GM12878 (cell line): ENCODE data around the gene CLN6. TPM values are rescaled to one million over a fixed set of nuclear protein-coding genes. Genes with fewer than 3 reads are reported as not detected.

Experiments
- MTA3 ChIP-seq: IDR thresholded peaks from 2 replicates; pipeline ENCODE4 v1.6.1; 2012; ENCODE audit warnings: low read length, inconsistent platforms, borderline replicate concordance
- NFYB ChIP-seq: IDR thresholded peaks from 2 replicates; pipeline ENCODE4 v1.6.1; 2011; ENCODE audit warnings: low read depth, mild to moderate bottlenecking, low read length, improper control_type of control experiment, moderate library complexity; ENCODE audit not compliant: insufficient read depth
- NR2C2 ChIP-seq: IDR thresholded peaks from 2 replicates; pipeline ENCODE4 v1.6.1; 2011; ENCODE audit warnings: borderline replicate concordance, low read depth; ENCODE audit not compliant: control insufficient read depth, insufficient read length
- PAX5 ChIP-seq: IDR thresholded peaks from 2 replicates; pipeline ENCODE4 v1.6.1; 2011; ENCODE audit warnings: low read depth, low read length, borderline replicate concordance
- TBL1XR1 ChIP-seq: IDR thresholded peaks from 2 replicates; pipeline ENCODE4 v1.6.1; 2012; ENCODE audit warnings: low read depth, low read length, improper control_type of control experiment
- polyA plus RNA-seq, 11 experiments: library from polyadenylated mRNA; depleted of rRNA in 4 of 11; unstranded in 6 of 11; stranded (reverse) in 5 of 11; fragments of >200 nt; fragmentation: Nextera tagmentation in 4 of 11; fragmentation: Illumina TruSeq in 1 of 11; extraction: Ambion mirVana in 4 of 11; extraction: Trizol in 1 of 11; gene quantifications; 1 replicate in 1 of 11; 2 replicates in 10 of 11; pipeline versions ENCODE4 v1.2.1 to v1.2.3, GENCODE V29; 2011 to 2016; ENCODE audit warnings: inconsistent platforms in 2 of 11, missing spikeins in 2 of 11, low read depth in 1 of 11
- total RNA-seq, 4 experiments: library from RNA; depleted of rRNA in 3 of 4; stranded (reverse); fragments of >200 nt in 3 of 4; fragmentation: Illumina TruSeq in 1 of 4; extraction: Trizol in 1 of 4; gene quantifications; 2 replicates each; pipeline versions ENCODE4 v1.2.1 to v1.2.3, GENCODE V29; 2013 to 2021
- TF ChIP-seq, protein P1 (sequence below): fragments of 450-650 bp; IDR thresholded peaks from 2 replicates; pipeline ENCODE4 v1.6.1; 2016; ENCODE audit warnings: mild to moderate bottlenecking, moderate library complexity, borderline replicate concordance
- TF ChIP-seq, protein P2 (sequence below): IDR thresholded peaks from 2 replicates; pipeline ENCODE4 v1.6.1; 2012; ENCODE audit warnings: improper control_type of control experiment, low read depth, low read length; ENCODE audit not compliant: insufficient replicate concordance
- TF ChIP-seq, protein P3 (sequence below): fragments of 450-650 bp; IDR thresholded peaks from 2 replicates; pipeline ENCODE4 v1.6.1; 2017; ENCODE audit warnings: mild to moderate bottlenecking, moderate library complexity
- TF ChIP-seq, protein P4 (sequence below): fragments of 450-650 bp; formaldehyde crosslinking; IDR thresholded peaks from 2 replicates; pipeline ENCODE4 v1.5.0; 2022; ENCODE audit warnings: mild to moderate bottlenecking, missing genetic modification characterization

Gene CLN6
- total and polyA plus RNA-seq, 10 of the 15 experiments (the other 5 are each of a cell fraction or from before 2014, with no cell fraction given): 0.74 to 69.0 (median 30.3) TPM

DNA sequence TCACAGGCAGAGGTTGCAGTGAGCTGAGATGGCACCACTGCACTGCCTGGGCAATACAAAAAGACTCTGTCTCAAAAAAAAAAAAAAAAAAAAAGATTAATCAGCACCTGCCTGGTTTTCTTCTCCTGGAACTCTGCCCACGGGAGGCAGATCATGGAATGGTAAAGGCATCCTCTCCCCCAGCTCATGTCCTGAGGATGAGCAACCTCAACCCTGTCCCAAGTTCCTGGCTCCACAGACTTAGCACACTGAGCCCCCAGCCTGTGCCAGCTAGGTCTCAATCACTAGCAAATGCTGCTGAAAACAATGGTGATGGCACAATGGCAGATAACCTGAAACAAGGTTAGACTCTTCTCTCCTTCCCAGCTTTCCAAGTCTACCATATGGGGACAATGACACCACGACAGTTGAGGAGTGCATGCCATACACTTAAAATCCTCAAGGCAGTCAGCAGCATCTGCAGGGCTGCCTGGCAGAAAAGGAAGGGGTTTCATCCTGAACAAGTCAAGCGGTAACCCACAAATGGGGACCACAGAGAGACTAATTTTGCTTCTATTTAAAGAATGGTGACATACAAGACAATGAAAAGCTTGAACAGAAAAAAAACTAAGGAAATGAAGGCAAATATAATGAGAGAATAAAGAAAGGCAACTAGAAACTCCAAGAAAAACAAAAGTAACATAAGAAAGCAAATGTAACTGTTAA lies 4.8 kb downstream of the CLN6 start (continued):
- TF ChIP-seq, protein P1, sequence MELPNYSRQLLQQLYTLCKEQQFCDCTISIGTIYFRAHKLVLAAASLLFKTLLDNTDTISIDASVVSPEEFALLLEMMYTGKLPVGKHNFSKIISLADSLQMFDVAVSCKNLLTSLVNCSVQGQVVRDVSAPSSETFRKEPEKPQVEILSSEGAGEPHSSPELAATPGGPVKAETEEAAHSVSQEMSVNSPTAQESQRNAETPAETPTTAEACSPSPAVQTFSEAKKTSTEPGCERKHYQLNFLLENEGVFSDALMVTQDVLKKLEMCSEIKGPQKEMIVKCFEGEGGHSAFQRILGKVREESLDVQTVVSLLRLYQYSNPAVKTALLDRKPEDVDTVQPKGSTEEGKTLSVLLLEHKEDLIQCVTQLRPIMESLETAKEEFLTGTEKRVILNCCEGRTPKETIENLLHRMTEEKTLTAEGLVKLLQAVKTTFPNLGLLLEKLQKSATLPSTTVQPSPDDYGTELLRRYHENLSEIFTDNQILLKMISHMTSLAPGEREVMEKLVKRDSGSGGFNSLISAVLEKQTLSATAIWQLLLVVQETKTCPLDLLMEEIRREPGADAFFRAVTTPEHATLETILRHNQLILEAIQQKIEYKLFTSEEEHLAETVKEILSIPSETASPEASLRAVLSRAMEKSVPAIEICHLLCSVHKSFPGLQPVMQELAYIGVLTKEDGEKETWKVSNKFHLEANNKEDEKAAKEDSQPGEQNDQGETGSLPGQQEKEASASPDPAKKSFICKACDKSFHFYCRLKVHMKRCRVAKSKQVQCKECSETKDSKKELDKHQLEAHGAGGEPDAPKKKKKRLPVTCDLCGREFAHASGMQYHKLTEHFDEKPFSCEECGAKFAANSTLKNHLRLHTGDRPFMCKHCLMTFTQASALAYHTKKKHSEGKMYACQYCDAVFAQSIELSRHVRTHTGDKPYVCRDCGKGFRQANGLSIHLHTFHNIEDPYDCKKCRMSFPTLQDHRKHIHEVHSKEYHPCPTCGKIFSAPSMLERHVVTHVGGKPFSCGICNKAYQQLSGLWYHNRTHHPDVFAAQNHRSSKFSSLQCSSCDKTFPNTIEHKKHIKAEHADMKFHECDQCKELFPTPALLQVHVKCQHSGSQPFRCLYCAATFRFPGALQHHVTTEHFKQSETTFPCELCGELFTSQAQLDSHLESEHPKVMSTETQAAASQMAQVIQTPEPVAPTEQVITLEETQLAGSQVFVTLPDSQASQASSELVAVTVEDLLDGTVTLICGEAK: no peak
- TF ChIP-seq, protein P2, sequence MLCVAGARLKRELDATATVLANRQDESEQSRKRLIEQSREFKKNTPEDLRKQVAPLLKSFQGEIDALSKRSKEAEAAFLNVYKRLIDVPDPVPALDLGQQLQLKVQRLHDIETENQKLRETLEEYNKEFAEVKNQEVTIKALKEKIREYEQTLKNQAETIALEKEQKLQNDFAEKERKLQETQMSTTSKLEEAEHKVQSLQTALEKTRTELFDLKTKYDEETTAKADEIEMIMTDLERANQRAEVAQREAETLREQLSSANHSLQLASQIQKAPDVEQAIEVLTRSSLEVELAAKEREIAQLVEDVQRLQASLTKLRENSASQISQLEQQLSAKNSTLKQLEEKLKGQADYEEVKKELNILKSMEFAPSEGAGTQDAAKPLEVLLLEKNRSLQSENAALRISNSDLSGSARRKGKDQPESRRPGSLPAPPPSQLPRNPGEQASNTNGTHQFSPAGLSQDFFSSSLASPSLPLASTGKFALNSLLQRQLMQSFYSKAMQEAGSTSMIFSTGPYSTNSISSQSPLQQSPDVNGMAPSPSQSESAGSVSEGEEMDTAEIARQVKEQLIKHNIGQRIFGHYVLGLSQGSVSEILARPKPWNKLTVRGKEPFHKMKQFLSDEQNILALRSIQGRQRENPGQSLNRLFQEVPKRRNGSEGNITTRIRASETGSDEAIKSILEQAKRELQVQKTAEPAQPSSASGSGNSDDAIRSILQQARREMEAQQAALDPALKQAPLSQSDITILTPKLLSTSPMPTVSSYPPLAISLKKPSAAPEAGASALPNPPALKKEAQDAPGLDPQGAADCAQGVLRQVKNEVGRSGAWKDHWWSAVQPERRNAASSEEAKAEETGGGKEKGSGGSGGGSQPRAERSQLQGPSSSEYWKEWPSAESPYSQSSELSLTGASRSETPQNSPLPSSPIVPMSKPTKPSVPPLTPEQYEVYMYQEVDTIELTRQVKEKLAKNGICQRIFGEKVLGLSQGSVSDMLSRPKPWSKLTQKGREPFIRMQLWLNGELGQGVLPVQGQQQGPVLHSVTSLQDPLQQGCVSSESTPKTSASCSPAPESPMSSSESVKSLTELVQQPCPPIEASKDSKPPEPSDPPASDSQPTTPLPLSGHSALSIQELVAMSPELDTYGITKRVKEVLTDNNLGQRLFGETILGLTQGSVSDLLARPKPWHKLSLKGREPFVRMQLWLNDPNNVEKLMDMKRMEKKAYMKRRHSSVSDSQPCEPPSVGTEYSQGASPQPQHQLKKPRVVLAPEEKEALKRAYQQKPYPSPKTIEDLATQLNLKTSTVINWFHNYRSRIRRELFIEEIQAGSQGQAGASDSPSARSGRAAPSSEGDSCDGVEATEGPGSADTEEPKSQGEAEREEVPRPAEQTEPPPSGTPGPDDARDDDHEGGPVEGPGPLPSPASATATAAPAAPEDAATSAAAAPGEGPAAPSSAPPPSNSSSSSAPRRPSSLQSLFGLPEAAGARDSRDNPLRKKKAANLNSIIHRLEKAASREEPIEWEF: no peak
- no peak for TF ChIP-seq NR2C2
- TF ChIP-seq, protein P3, sequence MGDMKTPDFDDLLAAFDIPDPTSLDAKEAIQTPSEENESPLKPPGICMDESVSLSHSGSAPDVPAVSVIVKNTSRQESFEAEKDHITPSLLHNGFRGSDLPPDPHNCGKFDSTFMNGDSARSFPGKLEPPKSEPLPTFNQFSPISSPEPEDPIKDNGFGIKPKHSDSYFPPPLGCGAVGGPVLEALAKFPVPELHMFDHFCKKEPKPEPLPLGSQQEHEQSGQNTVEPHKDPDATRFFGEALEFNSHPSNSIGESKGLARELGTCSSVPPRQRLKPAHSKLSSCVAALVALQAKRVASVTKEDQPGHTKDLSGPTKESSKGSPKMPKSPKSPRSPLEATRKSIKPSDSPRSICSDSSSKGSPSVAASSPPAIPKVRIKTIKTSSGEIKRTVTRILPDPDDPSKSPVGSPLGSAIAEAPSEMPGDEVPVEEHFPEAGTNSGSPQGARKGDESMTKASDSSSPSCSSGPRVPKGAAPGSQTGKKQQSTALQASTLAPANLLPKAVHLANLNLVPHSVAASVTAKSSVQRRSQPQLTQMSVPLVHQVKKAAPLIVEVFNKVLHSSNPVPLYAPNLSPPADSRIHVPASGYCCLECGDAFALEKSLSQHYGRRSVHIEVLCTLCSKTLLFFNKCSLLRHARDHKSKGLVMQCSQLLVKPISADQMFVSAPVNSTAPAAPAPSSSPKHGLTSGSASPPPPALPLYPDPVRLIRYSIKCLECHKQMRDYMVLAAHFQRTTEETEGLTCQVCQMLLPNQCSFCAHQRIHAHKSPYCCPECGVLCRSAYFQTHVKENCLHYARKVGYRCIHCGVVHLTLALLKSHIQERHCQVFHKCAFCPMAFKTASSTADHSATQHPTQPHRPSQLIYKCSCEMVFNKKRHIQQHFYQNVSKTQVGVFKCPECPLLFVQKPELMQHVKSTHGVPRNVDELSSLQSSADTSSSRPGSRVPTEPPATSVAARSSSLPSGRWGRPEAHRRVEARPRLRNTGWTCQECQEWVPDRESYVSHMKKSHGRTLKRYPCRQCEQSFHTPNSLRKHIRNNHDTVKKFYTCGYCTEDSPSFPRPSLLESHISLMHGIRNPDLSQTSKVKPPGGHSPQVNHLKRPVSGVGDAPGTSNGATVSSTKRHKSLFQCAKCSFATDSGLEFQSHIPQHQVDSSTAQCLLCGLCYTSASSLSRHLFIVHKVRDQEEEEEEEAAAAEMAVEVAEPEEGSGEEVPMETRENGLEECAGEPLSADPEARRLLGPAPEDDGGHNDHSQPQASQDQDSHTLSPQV: no peak
- TF ChIP-seq, protein P4, sequence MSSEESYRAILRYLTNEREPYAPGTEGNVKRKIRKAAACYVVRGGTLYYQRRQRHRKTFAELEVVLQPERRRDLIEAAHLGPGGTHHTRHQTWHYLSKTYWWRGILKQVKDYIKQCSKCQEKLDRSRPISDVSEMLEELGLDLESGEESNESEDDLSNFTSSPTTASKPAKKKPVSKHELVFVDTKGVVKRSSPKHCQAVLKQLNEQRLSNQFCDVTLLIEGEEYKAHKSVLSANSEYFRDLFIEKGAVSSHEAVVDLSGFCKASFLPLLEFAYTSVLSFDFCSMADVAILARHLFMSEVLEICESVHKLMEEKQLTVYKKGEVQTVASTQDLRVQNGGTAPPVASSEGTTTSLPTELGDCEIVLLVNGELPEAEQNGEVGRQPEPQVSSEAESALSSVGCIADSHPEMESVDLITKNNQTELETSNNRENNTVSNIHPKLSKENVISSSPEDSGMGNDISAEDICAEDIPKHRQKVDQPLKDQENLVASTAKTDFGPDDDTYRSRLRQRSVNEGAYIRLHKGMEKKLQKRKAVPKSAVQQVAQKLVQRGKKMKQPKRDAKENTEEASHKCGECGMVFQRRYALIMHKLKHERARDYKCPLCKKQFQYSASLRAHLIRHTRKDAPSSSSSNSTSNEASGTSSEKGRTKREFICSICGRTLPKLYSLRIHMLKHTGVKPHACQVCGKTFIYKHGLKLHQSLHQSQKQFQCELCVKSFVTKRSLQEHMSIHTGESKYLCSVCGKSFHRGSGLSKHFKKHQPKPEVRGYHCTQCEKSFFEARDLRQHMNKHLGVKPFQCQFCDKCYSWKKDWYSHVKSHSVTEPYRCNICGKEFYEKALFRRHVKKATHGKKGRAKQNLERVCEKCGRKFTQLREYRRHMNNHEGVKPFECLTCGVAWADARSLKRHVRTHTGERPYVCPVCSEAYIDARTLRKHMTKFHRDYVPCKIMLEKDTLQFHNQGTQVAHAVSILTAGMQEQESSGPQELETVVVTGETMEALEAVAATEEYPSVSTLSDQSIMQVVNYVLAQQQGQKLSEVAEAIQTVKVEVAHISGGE: no peak
- TF ChIP-seq MTA3: no peak
- no peak for TF ChIP-seq NFYB
- TF ChIP-seq PAX5: peak; percentile 27; the same call in 1 of the 2 replicates
- no peak for TF ChIP-seq TBL1XR1
